ENCODE data around the gene CPD. TPM values are rescaled to one million over a fixed set of nuclear protein-coding genes. Genes with fewer than 3 reads are reported as not detected.
"Not testable (repeated sequence)": the region's sequence is repeated elsewhere in the genome, so short reads cannot be mapped to it uniquely, and the experiment has no call there.

Gene CPD
- total RNA-seq, 4 donors from 2014 or later, result 20.8 to 32.4 (median 28.0) TPM

DNA sequence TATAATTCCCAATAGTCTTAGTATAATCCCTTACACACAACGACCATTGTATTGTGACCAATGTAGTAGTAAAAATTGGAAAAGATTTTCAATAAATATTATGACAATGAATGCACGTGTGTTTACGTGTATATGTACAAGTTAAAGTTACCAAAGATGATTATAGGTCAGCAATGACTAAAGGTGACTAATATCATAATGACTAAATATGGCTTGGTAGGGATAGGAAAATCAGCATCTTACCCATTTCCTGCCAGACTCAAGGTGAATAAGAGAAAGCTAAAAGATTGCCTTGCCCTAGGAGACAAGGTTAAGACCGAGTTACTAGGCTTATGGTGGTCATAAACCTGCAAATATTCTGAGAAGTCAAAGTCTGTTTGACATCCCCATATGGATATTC lies 34.4 kb downstream of the CPD start:
- Histone ChIP-seq H3K9me3 (no peaks in the 10 kb centered on the region), H3K27me3 (no peaks in the 10 kb centered on the region), H3K27ac (no peak overlapping the region), H3K4me3 (no peak overlapping the region), H3K36me3 (no peaks in the 10 kb centered on the region), H3K4me1 (no peaks in the 10 kb centered on the region)
- TF ChIP-seq POLR2A (IDR thresholded peaks at IDR 0.05) (no peak), CTCF (IDR thresholded peaks at IDR 0.05 in 4 of 5, conservative IDR thresholded peaks at IDR 0.05 in 1 of 5) (no peak)
- no peak for ATAC-seq
- in situ Hi-C loops (cut with MboI; ENCODE audit: low sequenced_read_pairs in 4 of 4), result no loop called here
- intact Hi-C loops (cut with DNase I; ENCODE audit: low total_unique reads), result no loop called here
- no peak for DNase-seq

- no peaks in the 10 kb centered on the region for H3K4me1 ChIP-seq
- H3K27me3 ChIP-seq, result no peaks in the 10 kb centered on the region
- H3K9me3 ChIP-seq, result no peaks in the 10 kb centered on the region
- H3K4me3 ChIP-seq, result no peak overlapping the region
- TF ChIP-seq CTCF (IDR thresholded peaks at IDR 0.05 in 4 of 5, conservative IDR thresholded peaks at IDR 0.05 in 1 of 5), result no peak
- no peak for TF ChIP-seq POLR2A (IDR thresholded peaks at IDR 0.05)
- no peaks in the 10 kb centered on the region for H3K36me3 ChIP-seq
- intact Hi-C loops (cut with DNase I; ENCODE audit: low total_unique reads), result no loop called here
- H3K27ac ChIP-seq, result no peak overlapping the region
- DNase-seq (no peak), ATAC-seq (no peak)
- in situ Hi-C loops (cut with MboI; ENCODE audit: low sequenced_read_pairs in 4 of 4), result no loop called here
Measured at GRCh38 chr17:30414486-30414885, 35.8 kb downstream of the CPD start.

- H3K27me3 ChIP-seq, result no peaks in the 10 kb centered on the region
- in situ Hi-C loops (cut with MboI; ENCODE audit: low sequenced_read_pairs in 4 of 4), result no loop called here
- intact Hi-C loops (cut with DNase I; ENCODE audit: low total_unique reads), result no loop called here
Measured at GRCh38 chr17:30415491-30415890, 36.8 kb downstream of the CPD start.

GRCh38 chr17:30418070-30418469 lies 39.3 kb downstream of the CPD start:
- H3K4me1 ChIP-seq; H3K27me3 ChIP-seq; DNase-seq; H3K36me3 ChIP-seq; H3K4me3 ChIP-seq; H3K9me3 ChIP-seq; intact Hi-C loops (cut with DNase I; ENCODE audit: low total_unique reads); H3K27ac ChIP-seq; ATAC-seq; in situ Hi-C loops (cut with MboI; ENCODE audit: low sequenced_read_pairs in 4 of 4): not testable (repeated sequence)

More at GRCh38 chr17:30415491-30415890, 36.8 kb downstream of the CPD start:
- ATAC-seq (no peak), DNase-seq (no peak)
- Histone ChIP-seq H3K4me1 (no peaks in the 10 kb centered on the region), H3K4me3 (no peak overlapping the region), H3K9me3 (no peaks in the 10 kb centered on the region), H3K27ac (no peak overlapping the region), H3K36me3 (no peaks in the 10 kb centered on the region)
- no peak for TF ChIP-seq POLR2A (IDR thresholded peaks at IDR 0.05)
- no peak for TF ChIP-seq CTCF (IDR thresholded peaks at IDR 0.05 in 4 of 5, conservative IDR thresholded peaks at IDR 0.05 in 1 of 5)

DNA sequence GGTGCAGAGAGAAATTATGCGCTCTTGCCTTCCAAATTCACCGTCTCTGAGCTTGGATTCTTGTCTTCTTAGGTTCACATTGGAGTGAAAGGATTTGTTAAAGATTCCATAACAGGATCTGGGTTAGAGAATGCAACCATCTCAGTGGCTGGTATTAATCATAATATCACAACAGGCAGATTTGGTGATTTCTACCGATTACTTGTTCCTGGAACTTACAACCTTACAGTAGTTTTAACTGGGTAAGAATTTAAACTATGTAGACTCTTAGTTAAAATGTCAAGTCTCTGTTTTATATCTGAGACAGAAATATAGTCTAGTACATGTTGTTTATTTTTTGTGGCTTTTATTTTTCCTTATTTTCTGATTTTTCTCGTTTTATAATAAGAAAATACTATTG lies 42.9 kb downstream of the CPD start:
- ATAC-seq, result no peak
- intact Hi-C loops (cut with DNase I; ENCODE audit: low total_unique reads) (no loop called here), in situ Hi-C loops (cut with MboI; ENCODE audit: low sequenced_read_pairs in 4 of 4) (no loop called here)
- no peak for DNase-seq
- H3K9me3 ChIP-seq, result no peaks in the 10 kb centered on the region
- no peaks in the 10 kb centered on the region for H3K4me1 ChIP-seq
- no peaks in the 10 kb centered on the region for H3K27me3 ChIP-seq
- H3K36me3 ChIP-seq, result peaks cover 0 to 33% of the 10 kb centered on the region in 2 donors
- H3K27ac ChIP-seq, result no peak overlapping the region
- TF ChIP-seq CTCF (IDR thresholded peaks at IDR 0.05 in 4 of 5, conservative IDR thresholded peaks at IDR 0.05 in 1 of 5) (no peak), POLR2A (IDR thresholded peaks at IDR 0.05) (no peak)
- H3K4me3 ChIP-seq, result no peak overlapping the region

Data from gastrocnemius medialis (tissue), 4 donors.